Heart left ventricle (tissue), 13 donors: ENCODE results near the gene IREB2.

ENCODE experiments used
- CTCF ChIP-seq, 12 donors: fragments of 200-600 bp; sonication (generic) in 4 of 12; IDR thresholded peaks; one replicate each; pipeline versions ENCODE4 v1.5.0 to v1.8.0; 2018 to 2022; ENCODE audit warnings: antibody characterized with exemption in 12 of 12, mild to moderate bottlenecking in 5 of 12
- POLR2A ChIP-seq, 2 donors: fragments of 450-650 bp; IDR thresholded peaks; one replicate each; pipeline ENCODE4 v1.6.1; 2017; ENCODE audit warnings: antibody characterized with exemption in 2 of 2, mild to moderate bottlenecking in 2 of 2, moderate library complexity in 2 of 2
- donor health status: ischemic (EF 13 %, LVEDD 7.1; RV severe dilation, severe dysfunction).
- donor health status: DM: no; HTN: yes; CAD: no.
- donor health status: DM: no; HTN: no; CAD: no.
- donor health status: ischemic (EF 25% LVEDD 6.9; RV normal size, moderate dysfunction).
- donor health status: ischemic (EF 25% LVEDD 5.7; RV mildly dilated, moderate dysfunction).
- donor health status: ischemic (EF 35%, LVEDD 5.7; RV mildly dilated, moderate dysfunction).
- donor health status: nonischemic (EF 11% LVEDD 7.7; RV severe dilation, severe dysfunction).
- donor health status: DM: yes; HTN: yes; CAD: no.
- donor health status: PGD.
- donor health status: ischemic (EF 29% LVEDD 5.4; RV normal size, mild dysfunction).
- donor health status: nonischemic (EF 23%, LVEDD 6.1; RV moderate dilation, normal function).

- TF ChIP-seq POLR2A (IDR thresholded peaks at IDR 0.05) (no peak), CTCF (IDR thresholded peaks at IDR 0.05) (no peak)
These were observed 70.3 kb downstream of the IREB2 start for GRCh38 chr15:78508272-78508671.
